PC-9 (cell line): ENCODE measurements around the gene NUDT16L1. TPM values are rescaled to one million over a fixed set of nuclear protein-coding genes. Genes with fewer than 3 reads are reported as not detected.

Experiments
- Bru-seq: library from RNA; stranded (reverse); fragments of 400-500 nt; gene quantifications from one replicate; lab custom pipeline; 2021; lab: Mats Ljungman, UMichigan
- BruChase-seq, 2 experiments: library from RNA; stranded (reverse); fragments of 400-500 nt; gene quantifications; one replicate each; lab custom pipeline; 2021; lab: Mats Ljungman, UMichigan
- BruUV-seq: library from RNA; stranded (reverse); fragments of 400-500 nt; replicated peaks from 2 replicates; lab custom pipeline; 2021; lab: Mats Ljungman, UMichigan
- CTCF ChIA-PET: fragments of 300-600 bp; sonication (Branson Sonifier 250); formaldehyde crosslinking; loops from one replicate; lab custom pipeline; 2022; ENCODE audit warnings: antibody characterized with exemption; lab: Charles Lee
- POLR2A ChIA-PET: fragments of 300-600 bp; sonication (Branson Sonifier 250); formaldehyde crosslinking; loops from one replicate; lab custom pipeline; 2022; ENCODE audit warnings: antibody characterized with exemption; ENCODE audit not compliant: unreplicated experiment; lab: Charles Lee
- DNase-seq, 2 experiments: peaks; one replicate each; pipeline versions ENCODE4 v3.0.0 to v3.0.0-alpha.2; 2015 to 2022; ENCODE audit warnings: mixed read lengths in 1 of 2
- H2AFZ ChIP-seq: fragments of 200-600 bp; sonication (generic); 2 replicates; pipeline ENCODE4 v1.8.1; 2017; ENCODE audit warnings: antibody characterized with exemption
- H3F3A ChIP-seq: fragments of 200-600 bp; sonication (generic); 2 replicates; pipeline ENCODE4 v1.8.1; 2017; ENCODE audit warnings: antibody characterized with exemption, mild to moderate bottlenecking, low read depth; ENCODE audit not compliant: insufficient read depth
- H3K27ac ChIP-seq: fragments of 200-600 bp; sonication (generic); 2 replicates; pipeline ENCODE4 v1.6.1; 2016; ENCODE audit warnings: mixed run types
- H3K27me3 ChIP-seq: fragments of 200-600 bp; sonication (generic); 2 replicates; pipeline ENCODE4 v1.6.1; 2016; ENCODE audit warnings: low read depth, mixed run types; ENCODE audit not compliant: insufficient read depth
- H3K36me3 ChIP-seq: fragments of 200-600 bp; sonication (generic); 2 replicates; pipeline ENCODE4 v1.6.1; 2016; ENCODE audit warnings: low read depth, mixed run types
- H3K4me1 ChIP-seq: fragments of 200-600 bp; sonication (generic); replicated peaks from 2 replicates; pipeline ENCODE4 v1.6.1; 2016; ENCODE audit warnings: mixed run types; ENCODE audit not compliant: insufficient read depth
- H3K4me2 ChIP-seq: fragments of 200-600 bp; sonication (generic); 2 replicates; pipeline ENCODE4 v1.6.1; 2017; ENCODE audit warnings: mixed run types
- H3K4me3 ChIP-seq: fragments of 200-600 bp; sonication (generic); 2 replicates; pipeline ENCODE4 v1.6.1; 2016; ENCODE audit warnings: mixed run types
- H3K79me2 ChIP-seq: fragments of 200-600 bp; sonication (generic); 2 replicates; pipeline ENCODE4 v1.6.1; 2017; ENCODE audit warnings: low read depth, mixed run types
- H3K9me2 ChIP-seq: fragments of 200-600 bp; sonication (generic); 2 replicates; pipeline ENCODE4 v1.8.1; 2017; ENCODE audit warnings: mild to moderate bottlenecking; ENCODE audit not compliant: insufficient read depth
- H3K9me3 ChIP-seq: fragments of 200-600 bp; sonication (generic); 2 replicates; pipeline ENCODE4 v1.8.1; 2016; ENCODE audit warnings: low read depth; ENCODE audit not compliant: insufficient read depth
- H4K20me1 ChIP-seq: fragments of 200-600 bp; sonication (generic); 2 replicates; pipeline ENCODE4 v1.8.1; 2017; ENCODE audit not compliant: insufficient read depth
- CTCF ChIP-seq: fragments of 200-600 bp; sonication (generic); conservative IDR thresholded peaks from 2 replicates; pipeline ENCODE4 v1.6.1; 2017; ENCODE audit warnings: mixed run types, antibody characterized with exemption, mild to moderate bottlenecking, moderate library complexity
- EZH2 ChIP-seq: fragments of 200-600 bp; sonication (generic); IDR thresholded peaks from 2 replicates; pipeline ENCODE4 v1.8.0; 2017; ENCODE audit warnings: antibody characterized with exemption, low read depth
- intact Hi-C: fragments of 100-400 bp; cut with micrococcal nuclease; formaldehyde crosslinking; loops from one replicate; pipeline ENCODE4 v1.10.0; 2022; ENCODE audit not compliant: unreplicated experiment
- long read RNA-seq: library from polyadenylated mRNA; stranded (forward); transcript quantifications from one replicate; pipeline ENCODE4 v2.0.0, GENCODE V29; 2022
- total RNA-seq: library from RNA; stranded (reverse); gene quantifications from 2 replicates; pipeline ENCODE4 v1.2.3, GENCODE V29; 2021

NUDT16L1 gene
- total RNA-seq (25.7 and 37.5 TPM in 2 replicates), Bru-seq, nascent RNA (percentile 58 among the genes with signal in this experiment), BruChase-seq, experiment 1, labeled RNA remaining after a 2-hour chase (percentile 67 among the genes with signal in this experiment), BruChase-seq, experiment 2, labeled RNA remaining after a 6-hour chase (percentile 85 among the genes with signal in this experiment)
- long read RNA-seq, transcript NUDT16L1-201 (3 exons, 1,349 nt): major isoform, 69 of 86 reads
- long read RNA-seq, transcript NUDT16L1-204 (3 exons, 1,406 nt): minor isoform, 11 of 86 reads
- long read RNA-seq, partial matches to known transcripts: 0 of 86 reads
- long read RNA-seq, other reads (novel, unspliced or antisense): 6 of 86 reads

GRCh38 chr16:4693296-4693955 lies at the start of gene NUDT16L1:
Gene NUDT16L1 (plus strand): TSS chr16:4693562. CDS start chr16:4693727, 165 bp downstream.
- no peaks in the 10 kb centered on the region for H3K36me3 ChIP-seq
- H3K9me3 ChIP-seq: no peaks in the 10 kb centered on the region
- H3K4me2 ChIP-seq: peak within 1 kb of the TSS; percentile 78
- H2AFZ ChIP-seq: peak within 1 kb of the TSS; percentile 69
- BruUV-seq: no TSS peak
- H3K27ac ChIP-seq: 0 out of 2 replicates have a peak within 1 kb of the TSS, but pooled peaks have one; percentile 16
- peaks cover 10% of the 10 kb centered on the region; the same call in 1 of the 2 replicates for H3K4me1 ChIP-seq
- H3K27me3 ChIP-seq: no peaks in the 10 kb centered on the region
- no peak; the same call in 1 of the 2 replicates for TF ChIP-seq CTCF
- CTCF ChIA-PET: no interaction called here
- peaks cover 4% of the 10 kb centered on the region; the same call in 1 of the 2 replicates for H3F3A ChIP-seq
- POLR2A ChIA-PET: interaction anchor here (0.5 to 0.6 kb wide), 2 partner anchors 92 to 243 kb away, joined by 3 to 14 read pairs; no protein-coding TSS in a partner anchor
- no peaks in the 10 kb centered on the region for H3K9me2 ChIP-seq
- H3K79me2 ChIP-seq: peaks cover 3% of the 10 kb centered on the region; the same call in 1 of the 2 replicates
- H3K4me3 ChIP-seq: peak within 1 kb of the TSS; percentile 90
- peaks cover 3% of the 10 kb centered on the region; the same call in 1 of the 2 replicates for H4K20me1 ChIP-seq
- intact Hi-C loops: no loop called here
- peak; percentile 84 to 99 for DNase-seq

- Histone ChIP-seq H3K36me3 (peaks cover 5% of the 10 kb centered on the region; the same call in 1 of the 2 replicates), H3K4me1 (no peaks in the 10 kb centered on the region), H3K9me3 (no peaks in the 10 kb centered on the region), H2AFZ (no peak overlapping the region), H3K27ac (no peak overlapping the region), H4K20me1 (peaks cover 12% of the 10 kb centered on the region; the same call in 1 of the 2 replicates), H3F3A (no peaks in the 10 kb centered on the region), H3K4me2 (no peak overlapping the region), H3K4me3 (no peak overlapping the region), H3K27me3 (no peaks in the 10 kb centered on the region), H3K9me2 (no peaks in the 10 kb centered on the region), H3K79me2 (peaks cover 8% of the 10 kb centered on the region)
- ChIA-PET POLR2A (no interaction called here), CTCF (no interaction called here)
- no peak for TF ChIP-seq CTCF
- no peak for TF ChIP-seq EZH2
- no TSS peak for BruUV-seq
- intact Hi-C loops: no loop called here
- no peak for DNase-seq
Observed at GRCh38 chr16:4646773-4647643, 46.4 kb upstream of the NUDT16L1 start.

- TF ChIP-seq EZH2 (no peak), CTCF (no peak)
Observed at GRCh38 chr16:4647644-4647980, 45.8 kb upstream of the NUDT16L1 start.

More at GRCh38 chr16:4647644-4647980, 45.8 kb upstream of the NUDT16L1 start:
- Histone ChIP-seq H3K9me2 (no peaks in the 10 kb centered on the region), H3K9me3 (no peaks in the 10 kb centered on the region), H3K4me1 (no peaks in the 10 kb centered on the region), H3K27ac (no peak overlapping the region), H3K27me3 (no peaks in the 10 kb centered on the region), H3F3A (no peaks in the 10 kb centered on the region), H4K20me1 (peaks cover 10% of the 10 kb centered on the region; the same call in 1 of the 2 replicates), H3K79me2 (peaks cover 8% of the 10 kb centered on the region), H3K4me2 (no peak overlapping the region), H2AFZ (no peak overlapping the region), H3K36me3 (peaks cover 5% of the 10 kb centered on the region; the same call in 1 of the 2 replicates), H3K4me3 (no peak overlapping the region)
- intact Hi-C loops: no loop called here
- DNase-seq: no peak
- POLR2A ChIA-PET: no interaction called here
- CTCF ChIA-PET: no interaction called here
- no TSS peak for BruUV-seq
